Adrenal gland (tissue), 5 donors: ENCODE data around the gene TBC1D1.

Experiments
- CTCF ChIP-seq, 6 experiments: fragments of 450-650 bp in 4 of 6; fragments of 200-600 bp in 2 of 6; sonication (generic) in 1 of 6; IDR thresholded peaks; 1 replicate in 5 of 6; 2 replicates in 1 of 6; pipeline versions ENCODE4 v1.5.1 to v1.8.0; 2016 to 2021; ENCODE audit warnings: antibody characterized with exemption in 6 of 6, mild to moderate bottlenecking in 2 of 6, moderate library complexity in 1 of 6
- POLR2A ChIP-seq, 2 donors: fragments of 450-650 bp; IDR thresholded peaks; one replicate each; pipeline ENCODE4 v1.6.1; 2017; ENCODE audit warnings: antibody characterized with exemption in 2 of 2, mild to moderate bottlenecking in 2 of 2, moderate library complexity in 1 of 2
- donor health status: DM: no; HTN: no; CAD: no.

- no peak for TF ChIP-seq CTCF (IDR thresholded peaks at IDR 0.05)
- no peak for TF ChIP-seq POLR2A (IDR thresholded peaks at IDR 0.05)
Observed at GRCh38 chr4:38091636-38092035, 200.8 kb downstream of the TBC1D1 start.
